Measurements from ENCODE around the gene MAST4. TPM values are rescaled to one million over a fixed set of nuclear protein-coding genes. Genes with fewer than 3 reads are reported as not detected.

Gene MAST4
- total and polyA plus RNA-seq, 2 of the 4 experiments (the other 2 are of a cell fraction) = 4.8 to 6.8 TPM

GRCh38 chr5:66739021-66739420 lies 142.8 kb downstream of the MAST4 start:
- no peaks in the 10 kb centered on the region for H3K79me1 ChIP-seq (ENCODE audit: low read depth in 1 of 2, low read length in 2 of 2)
- no peaks in the 10 kb centered on the region for H3K9me1 ChIP-seq (ENCODE audit: insufficient read depth, low read length)
- H4K20me1 ChIP-seq (ENCODE audit: insufficient read depth, low read length) = no peaks in the 10 kb centered on the region
- H3K9me3 ChIP-seq (ENCODE audit: control insufficient read depth, insufficient read depth, low read length) = no peaks in the 10 kb centered on the region
- no peak overlapping the region for H2BK20ac ChIP-seq (ENCODE audit: low read depth, low read length)
- H3K27ac ChIP-seq (ENCODE audit: insufficient read depth, low read length) = no peak overlapping the region
- ChIA-PET POLR2A (ENCODE audit: unreplicated experiment) (no interaction called here), CTCF (no interaction called here)
- H3K36me3 ChIP-seq (ENCODE audit: control insufficient read depth, insufficient read depth, low read length) = no peaks in the 10 kb centered on the region
- intact Hi-C loops (cut with micrococcal nuclease) = no loop called here
- in situ Hi-C loops (cut with MboI; ENCODE audit: low sequenced_read_pairs) = no loop called here
- no peak overlapping the region for H3K56ac ChIP-seq (ENCODE audit: extremely low read depth, insufficient read depth, low read length)
- H4K91ac ChIP-seq (ENCODE audit: insufficient read depth, low read depth, low read length) = no peak overlapping the region
- TF ChIP-seq, protein P1, sequence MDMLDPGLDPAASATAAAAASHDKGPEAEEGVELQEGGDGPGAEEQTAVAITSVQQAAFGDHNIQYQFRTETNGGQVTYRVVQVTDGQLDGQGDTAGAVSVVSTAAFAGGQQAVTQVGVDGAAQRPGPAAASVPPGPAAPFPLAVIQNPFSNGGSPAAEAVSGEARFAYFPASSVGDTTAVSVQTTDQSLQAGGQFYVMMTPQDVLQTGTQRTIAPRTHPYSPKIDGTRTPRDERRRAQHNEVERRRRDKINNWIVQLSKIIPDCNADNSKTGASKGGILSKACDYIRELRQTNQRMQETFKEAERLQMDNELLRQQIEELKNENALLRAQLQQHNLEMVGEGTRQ (IDR thresholded peaks at IDR 0.05; ENCODE audit: low read depth, low read length) = no peak
- TF ChIP-seq RFX5 (IDR thresholded peaks at IDR 0.05; ENCODE audit: low read depth, low read length) (no peak), FOS (IDR thresholded peaks at IDR 0.05; ENCODE audit: low read depth, low read length) (no peak), MAFK (IDR thresholded peaks at IDR 0.05; ENCODE audit: low read depth, low read length) (no peak), SMC3 (IDR thresholded peaks at IDR 0.05; ENCODE audit: low read depth, low read length) (no peak), CEBPB (IDR thresholded peaks at IDR 0.05; ENCODE audit: low read depth, low read length) (no peak), CTCF (conservative IDR thresholded peaks at IDR 0.05; ENCODE audit: low read depth, low read length) (no peak), RCOR1 (IDR thresholded peaks at IDR 0.05; ENCODE audit: insufficient replicate concordance, low read length) (no peak), BHLHE40 (IDR thresholded peaks at IDR 0.05; ENCODE audit: low read depth, low read length) (no peak), RAD21 (IDR thresholded peaks at IDR 0.05; ENCODE audit: low read length) (no peak), NFE2L2 (IDR thresholded peaks at IDR 0.05; ENCODE audit: low read depth, low read length) (no peak), POLR2A (IDR thresholded peaks at IDR 0.05; ENCODE audit: low read depth, low read length) (no peak), CHD1 (IDR thresholded peaks at IDR 0.05; ENCODE audit: low read depth, low read length) (no peak), MAZ (IDR thresholded peaks at IDR 0.05; ENCODE audit: borderline replicate concordance, low read depth, low read length) (no peak), MXI1 (IDR thresholded peaks at IDR 0.05; ENCODE audit: borderline replicate concordance, low read depth, low read length) (no peak)
- TF ChIP-seq, protein P2, sequence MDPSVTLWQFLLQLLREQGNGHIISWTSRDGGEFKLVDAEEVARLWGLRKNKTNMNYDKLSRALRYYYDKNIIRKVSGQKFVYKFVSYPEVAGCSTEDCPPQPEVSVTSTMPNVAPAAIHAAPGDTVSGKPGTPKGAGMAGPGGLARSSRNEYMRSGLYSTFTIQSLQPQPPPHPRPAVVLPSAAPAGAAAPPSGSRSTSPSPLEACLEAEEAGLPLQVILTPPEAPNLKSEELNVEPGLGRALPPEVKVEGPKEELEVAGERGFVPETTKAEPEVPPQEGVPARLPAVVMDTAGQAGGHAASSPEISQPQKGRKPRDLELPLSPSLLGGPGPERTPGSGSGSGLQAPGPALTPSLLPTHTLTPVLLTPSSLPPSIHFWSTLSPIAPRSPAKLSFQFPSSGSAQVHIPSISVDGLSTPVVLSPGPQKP (IDR thresholded peaks at IDR 0.05; ENCODE audit: borderline replicate concordance, low read depth, low read length) = no peak
- no peak overlapping the region for H3K9ac ChIP-seq (ENCODE audit: low read depth, low read length)
- H3K4me3 ChIP-seq (ENCODE audit: insufficient read depth, low read depth, low read length) = no peak overlapping the region
- no peaks in the 10 kb centered on the region for H3K27me3 ChIP-seq (ENCODE audit: control insufficient read depth, insufficient read depth, low read length)
- no peak overlapping the region for H2BK120ac ChIP-seq (ENCODE audit: low read depth, low read length)
- H2AFZ ChIP-seq (replicated peaks; ENCODE audit: low read length, poor library complexity) = no peak overlapping the region
- no peak overlapping the region for H4K8ac ChIP-seq (ENCODE audit: low read depth in 2 of 2, low read length in 2 of 2)
- dilution Hi-C loops (cut with HindIII; ENCODE audit: low sequenced_read_pairs, unreplicated experiment) = no loop called here
- H2AK9ac ChIP-seq (replicated peaks; ENCODE audit: low read depth, low read length, poor library complexity) = no peak overlapping the region
- no TSS peak for BruUV-seq (replicated peaks)
- H3K4ac ChIP-seq (ENCODE audit: low read depth, low read length) = no peak overlapping the region
- no peaks in the 10 kb centered on the region for H3K4me1 ChIP-seq (ENCODE audit: control insufficient read depth, insufficient read depth, low read length)
- H3K18ac ChIP-seq (ENCODE audit: low read depth, low read length) = no peak overlapping the region
- no CpG with 5 or more reads among the region's 3 CpGs for WGBS, 2 experiments (ENCODE audit: extremely low coverage in 2 of 2, insufficient read length in 1 of 2)
- H3K14ac ChIP-seq (replicated peaks; ENCODE audit: low read depth, low read length) = no peak overlapping the region
- H2BK5ac ChIP-seq (ENCODE audit: low read depth, low read length, poor library complexity, severe bottlenecking) = no peak overlapping the region
- H4K5ac ChIP-seq (ENCODE audit: low read depth, low read length) = no peak overlapping the region
- no peak overlapping the region for H3K23ac ChIP-seq (ENCODE audit: low read depth, low read length)
- ATAC-seq (ENCODE audit: low read depth) (no peak), DNase-seq (no peak)
- no peak overlapping the region for H2BK15ac ChIP-seq (ENCODE audit: low read depth, low read length)
- no peak overlapping the region for H3K4me2 ChIP-seq (ENCODE audit: low read depth, low read length)
- no peak overlapping the region for H2AK5ac ChIP-seq (ENCODE audit: low read depth, low read length)

Data from IMR-90 (cell line).